HuH-7.5 (cell line): Measurements from ENCODE around the gene NUDT21.
"Not testable (repeated sequence)": the region's sequence is repeated elsewhere in the genome, so short reads cannot be mapped to it uniquely, and the experiment has no call there.

Experiments
- DNase-seq: peaks from one replicate; pipeline ENCODE4 v3.0.0; 2011; ENCODE audit warnings: low spot score

NUDT21 gene

DNA sequence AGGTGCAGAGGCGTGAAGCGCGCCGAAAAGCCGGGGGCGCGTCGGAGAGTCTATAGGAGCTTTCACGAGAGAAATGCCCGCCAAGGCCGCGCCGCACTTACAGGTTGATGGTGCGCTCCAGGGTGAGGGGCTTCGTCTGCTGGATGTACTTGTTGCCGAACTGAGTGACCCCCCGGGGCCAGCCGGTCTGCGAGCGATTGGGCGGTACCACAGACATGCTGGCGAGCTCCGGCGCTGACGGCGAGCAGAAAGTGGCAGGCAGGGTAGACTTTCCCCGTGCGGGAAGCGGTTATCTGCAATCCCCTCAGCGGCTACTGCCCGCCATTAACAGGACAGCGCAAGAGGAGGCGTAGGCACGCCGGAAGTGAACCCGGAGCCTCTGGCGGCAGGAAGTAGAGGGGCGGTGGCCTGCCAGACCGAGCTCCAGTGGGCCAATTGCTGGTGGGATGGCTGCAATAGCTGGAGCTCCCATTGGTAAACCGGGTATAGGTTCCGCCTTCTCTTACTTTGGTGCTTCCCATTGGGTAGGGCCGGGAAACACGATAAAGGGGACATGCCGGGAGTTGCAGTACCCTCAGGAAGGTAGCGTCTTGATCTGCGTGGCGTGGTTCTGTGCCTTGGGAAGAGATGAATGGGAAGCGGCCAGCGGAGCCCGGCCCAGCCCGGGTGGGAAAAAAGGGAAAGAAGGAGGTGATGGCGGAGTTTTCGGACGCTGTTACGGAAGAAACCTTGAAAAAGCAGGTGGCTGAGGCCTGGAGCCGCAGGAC, at the start of gene NUDT21, which contains the start of gene OGFOD1:
NUDT21 (minus strand) TSS at position 347 of the 767 bp plus-strand sequence; CDS start at position 217, 130 bp downstream.
OGFOD1 (plus strand) TSS at position 569 of the 767 bp plus-strand sequence; CDS start at position 628, 59 bp downstream.
- peak; percentile 83 for DNase-seq

GRCh38 chr16:56493815-56494214, 42.7 kb upstream of the NUDT21 start:
- DNase-seq: no peak

- DNase-seq: no peak
These were observed 42.0 kb upstream of the NUDT21 start for GRCh38 chr16:56493126-56493525.

DNA sequence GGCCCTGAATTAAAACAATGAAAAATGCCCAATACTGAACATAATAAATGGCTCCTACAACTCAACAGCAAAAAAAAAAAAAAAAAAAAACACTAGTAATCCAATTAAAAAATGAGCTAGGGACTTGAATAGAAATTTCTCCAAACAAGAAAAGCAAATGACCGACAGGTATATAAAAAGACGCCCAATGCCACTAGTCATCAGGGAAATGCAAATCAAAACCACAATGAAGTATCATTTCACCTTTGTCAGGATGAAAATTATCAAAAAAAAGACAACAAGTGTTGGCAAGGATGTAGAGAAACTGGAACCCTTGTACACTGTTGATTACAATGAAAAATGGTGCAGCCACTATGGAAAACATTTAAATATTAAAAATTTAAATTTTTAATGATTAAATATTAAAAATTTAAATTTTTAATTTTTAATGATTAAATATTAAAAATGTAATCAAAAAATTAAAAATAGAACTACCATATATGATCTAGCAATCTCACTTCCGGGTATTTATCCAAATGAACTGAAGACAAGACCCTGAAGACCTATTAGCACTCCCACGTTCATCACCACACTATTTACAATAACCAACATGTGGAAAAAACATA, 40.6 kb upstream of the NUDT21 start:
- DNase-seq: no peak

- not testable (repeated sequence) for DNase-seq
These were observed 37.7 kb upstream of the NUDT21 start for GRCh38 chr16:56488868-56489267.

GRCh38 chr16:56488035-56488434, 36.9 kb upstream of the NUDT21 start:
- no peak for DNase-seq

DNA sequence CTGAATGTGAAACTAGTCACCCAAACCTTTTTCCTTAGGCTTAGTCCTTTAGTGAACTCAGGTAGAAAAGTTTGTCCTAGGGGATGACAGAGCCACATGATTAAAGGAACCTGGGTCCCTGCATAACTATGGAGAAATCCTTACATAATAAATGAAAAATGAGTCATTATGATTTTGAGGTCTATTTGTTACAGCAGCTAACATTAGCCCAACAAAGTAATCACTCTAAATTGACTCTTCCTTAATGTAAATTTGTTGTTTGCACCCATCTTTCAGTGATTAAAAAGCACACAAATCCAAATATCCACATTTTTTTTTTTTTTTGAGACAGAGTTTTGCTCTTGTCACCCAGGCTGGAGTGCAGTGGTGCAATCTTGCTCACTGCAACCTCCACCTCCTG, 32.3 kb upstream of the NUDT21 start:
- DNase-seq: no peak

DNA sequence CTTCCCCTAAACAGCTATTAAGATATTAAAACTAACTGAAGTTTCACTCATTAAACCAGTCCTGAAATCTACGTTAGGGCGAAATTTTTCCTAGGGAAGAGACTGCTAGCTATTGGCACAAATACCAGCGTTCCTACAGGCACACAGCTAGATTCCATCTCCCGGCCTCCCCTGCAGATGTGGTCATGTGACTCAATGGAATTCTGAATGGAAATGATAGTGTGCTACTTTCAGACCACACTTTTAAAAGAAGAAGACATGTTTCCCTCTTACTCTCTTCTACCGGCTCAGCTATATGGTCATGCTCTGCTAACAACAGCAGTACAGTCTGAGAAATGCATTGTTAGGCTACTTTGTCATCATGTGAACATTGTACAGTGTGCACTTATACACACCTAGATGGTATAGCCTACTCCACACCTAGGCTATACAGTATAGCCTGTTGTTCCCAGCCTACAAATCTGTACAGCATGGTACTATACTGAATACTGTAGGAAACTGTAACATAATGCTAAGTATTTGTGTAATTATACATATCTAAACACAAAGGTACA, 31.6 kb upstream of the NUDT21 start:
- no peak for DNase-seq

DNA sequence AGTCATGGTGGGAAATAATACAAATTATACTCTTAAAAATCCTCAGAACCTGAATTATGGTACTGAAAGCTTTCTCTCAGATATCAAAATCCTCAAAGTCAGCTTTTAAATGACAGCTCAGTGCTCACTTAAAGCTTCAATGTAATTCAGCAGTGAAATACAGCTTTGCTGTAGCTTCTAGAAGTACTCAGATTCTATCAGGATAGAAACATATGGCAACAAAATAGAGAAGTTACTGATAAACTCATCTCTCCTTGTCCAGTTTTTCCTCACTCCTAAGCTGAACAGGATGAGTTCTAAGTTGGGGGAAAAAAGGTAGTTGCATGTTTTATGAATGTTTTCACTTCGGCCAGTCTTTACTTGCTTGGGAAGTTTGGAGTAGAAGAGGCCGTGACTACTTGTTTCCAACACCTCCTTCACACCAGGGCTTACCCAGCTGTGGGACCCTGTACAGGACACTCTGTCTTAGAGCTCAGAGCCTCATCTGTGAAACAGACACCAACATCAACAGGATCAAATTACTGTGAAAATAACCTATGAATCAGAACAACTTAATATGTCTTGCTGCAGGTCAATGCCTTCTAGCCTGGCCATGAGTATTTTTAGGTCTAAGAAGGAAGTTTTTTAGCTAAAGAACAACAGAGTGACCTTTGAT, 30.5 kb upstream of the NUDT21 start:
- DNase-seq: no peak

DNA sequence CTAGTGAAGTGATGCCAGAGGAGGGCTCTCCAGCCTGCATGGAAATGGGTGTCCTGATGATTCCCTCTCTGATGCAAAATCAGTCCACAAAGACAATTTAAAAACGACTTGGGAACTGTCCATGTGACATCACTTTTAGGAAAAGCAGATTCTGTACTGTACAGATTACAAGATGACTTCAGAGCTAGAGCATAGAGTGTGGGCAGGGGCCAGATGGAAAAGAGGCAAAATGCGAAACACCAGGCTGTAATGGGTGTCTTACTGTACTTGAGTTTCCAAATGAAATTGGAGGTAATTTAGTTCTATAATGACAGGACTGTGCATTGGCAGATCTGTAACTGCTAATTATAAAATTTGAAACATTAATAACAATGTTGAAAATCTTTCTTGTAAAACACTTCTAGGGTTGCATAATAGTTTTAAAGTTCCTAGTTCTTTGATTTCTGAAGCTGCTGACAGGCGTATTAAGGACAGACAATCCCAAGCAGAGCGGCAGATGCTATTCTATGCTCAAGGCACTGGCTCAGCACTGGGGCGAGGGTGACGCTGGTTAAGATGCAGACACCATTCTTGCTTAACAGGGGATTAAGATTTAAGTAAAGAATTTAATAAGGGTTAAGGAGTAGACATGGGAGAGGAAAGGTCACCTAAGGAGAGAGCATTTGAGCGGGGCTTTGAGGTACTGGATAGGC, 29.8 kb upstream of the NUDT21 start:
- DNase-seq: no peak

GRCh38 chr16:56479469-56479868, 28.3 kb upstream of the NUDT21 start:
- DNase-seq: no peak

GRCh38 chr16:56478281-56479049, 27.3 kb upstream of the NUDT21 start:
- no peak for DNase-seq

GRCh38 chr16:56477096-56477878, 26.2 kb upstream of the NUDT21 start:
- DNase-seq: no peak

- no peak for DNase-seq
These were observed 24.1 kb upstream of the NUDT21 start for GRCh38 chr16:56475201-56475600.

- no peak for DNase-seq
These were observed 19.5 kb upstream of the NUDT21 start for GRCh38 chr16:56470666-56471065.

DNA sequence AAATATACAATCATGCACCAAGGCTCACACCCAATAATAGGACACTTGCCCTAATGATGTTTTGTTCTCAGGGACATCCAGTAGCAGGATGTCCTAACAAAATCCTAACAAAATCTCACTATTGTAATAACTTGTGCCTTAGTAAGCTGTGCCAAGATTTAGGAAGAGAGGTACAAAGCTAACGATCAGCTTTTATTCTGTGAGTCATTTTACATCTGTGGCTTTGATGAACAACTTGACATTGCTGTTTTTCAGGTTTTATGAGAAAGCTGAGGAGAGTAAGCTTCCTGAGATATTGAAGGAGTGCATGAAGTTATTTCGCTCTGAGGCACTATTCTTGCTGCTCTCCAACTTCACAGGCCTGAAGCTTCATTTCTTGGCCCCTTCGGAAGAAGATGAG, 19.1 kb upstream of the NUDT21 start:
- DNase-seq: no peak

DNA sequence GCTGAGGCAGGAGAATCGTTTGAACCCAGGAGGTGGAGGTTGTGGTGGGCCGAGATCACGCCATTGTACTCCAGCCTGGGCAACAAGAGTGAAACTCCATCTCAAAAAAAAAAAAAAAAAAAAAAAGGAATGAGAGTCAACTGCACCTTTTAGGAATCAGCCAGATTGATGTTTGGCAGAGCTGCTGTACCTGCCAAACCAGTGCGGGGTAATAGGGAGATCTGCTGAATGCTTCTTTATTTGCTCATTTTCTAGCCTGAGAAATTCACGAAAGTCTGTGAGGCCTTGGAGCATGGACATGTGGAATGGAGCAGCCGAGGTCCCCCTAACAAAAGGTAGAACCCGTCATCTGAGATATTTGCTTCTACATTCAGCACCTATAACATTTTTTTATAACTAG, 18.6 kb upstream of the NUDT21 start:
- DNase-seq: no peak

DNA sequence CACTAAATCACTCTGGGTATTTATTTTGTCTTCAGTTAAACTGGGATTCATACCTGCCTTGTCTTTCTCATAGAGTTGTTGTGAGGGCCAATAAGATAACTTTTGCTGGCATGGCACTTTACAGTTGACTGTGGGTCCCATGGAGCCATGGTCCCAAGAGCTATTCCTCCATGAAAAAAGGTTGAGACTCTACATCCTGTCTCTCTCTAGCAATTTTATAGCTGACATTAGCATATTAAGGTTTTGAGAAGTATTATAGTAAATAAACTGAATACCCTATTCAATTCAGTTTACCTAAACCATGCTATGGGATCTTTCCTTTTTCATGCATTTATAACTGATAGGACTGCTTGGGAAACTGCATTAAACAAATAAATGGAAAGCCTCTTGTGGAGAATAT, 17.7 kb upstream of the NUDT21 start:
- DNase-seq: no peak

GRCh38 chr16:56466344-56466743, 15.2 kb upstream of the NUDT21 start:
- no peak for DNase-seq

GRCh38 chr16:56463153-56463552, 12.0 kb upstream of the NUDT21 start:
- DNase-seq: no peak
